Measurements from ENCODE around the gene TULP4. TPM values are rescaled to one million over a fixed set of nuclear protein-coding genes. Genes with fewer than 3 reads are reported as not detected.

TULP4 gene
- total and polyA plus RNA-seq, 2 donors (not counting 1 experiment from before 2014, with no cell fraction given): 12.0 to 90.0 TPM

DNA sequence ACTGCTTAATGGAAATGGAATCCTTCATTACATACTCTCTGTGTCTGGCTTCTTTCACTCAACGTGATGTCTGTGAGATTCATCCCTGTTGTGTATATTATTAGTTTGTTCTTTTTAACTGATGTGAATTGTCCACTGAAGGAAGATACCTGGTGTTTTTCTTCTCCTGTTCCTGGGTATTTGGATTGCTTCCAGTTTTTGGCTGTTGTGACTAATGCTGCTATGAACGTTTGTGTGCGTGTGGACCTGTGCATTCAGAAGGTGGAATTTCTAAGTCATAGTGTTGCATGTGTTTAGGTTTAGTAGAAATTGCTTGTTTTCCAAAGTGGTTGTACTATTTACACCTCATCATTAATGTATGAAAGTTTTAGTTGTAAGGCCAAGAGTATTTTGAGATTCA lies 3.8 kb downstream of the TULP4 start:
- H3K4me2 ChIP-seq (replicated peaks; ENCODE audit: low read depth, low read length, poor library complexity, severe bottlenecking): no peak overlapping the region
- ATAC-seq (ENCODE audit: low read depth): no peak
- Mint-ChIP-seq H3K27me3 (no peaks in the 10 kb centered on the region), H3K9me3 (ENCODE audit: insufficient read depth) (no peaks in the 10 kb centered on the region), H3K4me3 (no peak overlapping the region), H3K4me1 (peaks cover 52% of the 10 kb centered on the region), H3K27ac (no peak overlapping the region)
- H3K4me1 ChIP-seq (ENCODE audit: control insufficient read depth in 2 of 2, insufficient read depth in 2 of 2, low read length in 2 of 2): peaks cover 16 to 17% of the 10 kb centered on the region in 2 donors
- intact Hi-C loops (cut with micrococcal nuclease): no loop called here
- no peak overlapping the region for H3K4me3 ChIP-seq (ENCODE audit: control extremely low read depth in 1 of 5, extremely low read depth in 1 of 5, insufficient read depth in 1 of 5, low read depth in 2 of 5, low read length in 4 of 5)
- no peaks in the 10 kb centered on the region for H4K20me1 ChIP-seq (ENCODE audit: control insufficient read depth, insufficient read depth, low read length, poor library complexity, severe bottlenecking)
- no peak overlapping the region for H3K27ac ChIP-seq (ENCODE audit: low read length in 2 of 2)
- no peak for DNase-seq
- peaks cover 3 to 13% of the 10 kb centered on the region in 2 experiments for H3K36me3 ChIP-seq (replicated peaks in 1 of 2; ENCODE audit: control extremely low read depth in 1 of 2, control insufficient read depth in 1 of 2, extremely low read depth in 1 of 2, insufficient read depth in 2 of 2, low read length in 1 of 2)
- ChIA-PET POLR2A (no interaction called here), CTCF (no interaction called here)
- WGBS (ENCODE audit: insufficient coverage): no CpG with 5 or more reads among the region's 3 CpGs
- H3K9ac ChIP-seq (ENCODE audit: low read length): no peak overlapping the region
- H2AFZ ChIP-seq (ENCODE audit: insufficient read depth, low read depth, low read length, poor library complexity, severe bottlenecking): no peak overlapping the region
- H3K27me3 ChIP-seq (replicated peaks in 1 of 4; ENCODE audit: control extremely low read depth in 1 of 4, control insufficient read depth in 3 of 4, insufficient read depth in 4 of 4, low read length in 3 of 4): no peaks in the 10 kb centered on the region
- peaks cover 29% of the 10 kb centered on the region for H3K79me2 ChIP-seq (ENCODE audit: control insufficient read depth, insufficient read depth, low read length)
- peaks cover 0 to 5% (median 3%) of the 10 kb centered on the region in 3 donors for H3K9me3 ChIP-seq (ENCODE audit: control extremely low read depth in 1 of 3, control insufficient read depth in 2 of 3, insufficient read depth in 1 of 3, low read length in 2 of 3)
- TF ChIP-seq, protein P1, sequence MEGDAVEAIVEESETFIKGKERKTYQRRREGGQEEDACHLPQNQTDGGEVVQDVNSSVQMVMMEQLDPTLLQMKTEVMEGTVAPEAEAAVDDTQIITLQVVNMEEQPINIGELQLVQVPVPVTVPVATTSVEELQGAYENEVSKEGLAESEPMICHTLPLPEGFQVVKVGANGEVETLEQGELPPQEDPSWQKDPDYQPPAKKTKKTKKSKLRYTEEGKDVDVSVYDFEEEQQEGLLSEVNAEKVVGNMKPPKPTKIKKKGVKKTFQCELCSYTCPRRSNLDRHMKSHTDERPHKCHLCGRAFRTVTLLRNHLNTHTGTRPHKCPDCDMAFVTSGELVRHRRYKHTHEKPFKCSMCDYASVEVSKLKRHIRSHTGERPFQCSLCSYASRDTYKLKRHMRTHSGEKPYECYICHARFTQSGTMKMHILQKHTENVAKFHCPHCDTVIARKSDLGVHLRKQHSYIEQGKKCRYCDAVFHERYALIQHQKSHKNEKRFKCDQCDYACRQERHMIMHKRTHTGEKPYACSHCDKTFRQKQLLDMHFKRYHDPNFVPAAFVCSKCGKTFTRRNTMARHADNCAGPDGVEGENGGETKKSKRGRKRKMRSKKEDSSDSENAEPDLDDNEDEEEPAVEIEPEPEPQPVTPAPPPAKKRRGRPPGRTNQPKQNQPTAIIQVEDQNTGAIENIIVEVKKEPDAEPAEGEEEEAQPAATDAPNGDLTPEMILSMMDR (IDR thresholded peaks at IDR 0.05): no peak

DNA sequence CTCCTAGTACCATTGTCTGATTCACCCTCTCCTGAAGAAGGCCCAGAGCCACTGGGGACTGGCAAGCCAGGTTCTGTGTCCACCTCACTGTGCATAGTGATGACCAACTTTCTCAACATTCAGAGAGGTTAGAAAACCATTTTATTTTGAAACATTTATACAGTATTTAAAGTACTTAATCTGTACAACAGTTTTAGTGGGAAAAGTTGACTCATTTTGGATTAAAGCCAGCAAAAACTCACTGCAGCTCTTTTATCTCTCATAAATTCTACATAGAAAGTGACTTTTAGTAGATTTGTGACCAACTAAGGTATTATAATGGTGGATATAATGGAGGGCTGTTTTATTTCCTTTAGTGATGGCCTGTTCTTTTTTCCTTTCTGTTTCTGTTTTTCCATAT lies 9.7 kb downstream of the TULP4 start:
- TF ChIP-seq EZH2 (IDR thresholded peaks at IDR 0.05; ENCODE audit: borderline replicate concordance, insufficient read depth, low read depth, low read length, poor library complexity, severe bottlenecking): no peak
- TF ChIP-seq, protein P1 (IDR thresholded peaks at IDR 0.05): no peak
- H3K4me1 Mint-ChIP-seq: peaks cover 71% of the 10 kb centered on the region
- Histone ChIP-seq H3K79me2 (ENCODE audit: control insufficient read depth, insufficient read depth, low read length) (peaks cover 36% of the 10 kb centered on the region), H3K4me2 (replicated peaks; ENCODE audit: low read depth, low read length, poor library complexity, severe bottlenecking) (no peak overlapping the region), H3K27me3 (replicated peaks in 1 of 4; ENCODE audit: control extremely low read depth in 1 of 4, control insufficient read depth in 3 of 4, insufficient read depth in 4 of 4, low read length in 3 of 4) (no peaks in the 10 kb centered on the region), H2AFZ (ENCODE audit: insufficient read depth, low read depth, low read length, poor library complexity, severe bottlenecking) (no peak overlapping the region), H3K27ac (ENCODE audit: low read length in 2 of 2) (no peak overlapping the region), H3K4me3 (ENCODE audit: control extremely low read depth in 1 of 5, extremely low read depth in 1 of 5, insufficient read depth in 1 of 5, low read depth in 2 of 5, low read length in 4 of 5) (no peak overlapping the region), H3K9me3 (ENCODE audit: control extremely low read depth in 1 of 3, control insufficient read depth in 2 of 3, insufficient read depth in 1 of 3, low read length in 2 of 3) (peaks cover 0 to under 1% (median 0%) of the 10 kb centered on the region in 3 donors), H3K36me3 (replicated peaks in 1 of 2; ENCODE audit: control extremely low read depth in 1 of 2, control insufficient read depth in 1 of 2, extremely low read depth in 1 of 2, insufficient read depth in 2 of 2, low read length in 1 of 2) (no peaks in the 10 kb centered on the region), H3K9ac (ENCODE audit: low read length) (no peak overlapping the region), H3K4me1 (ENCODE audit: control insufficient read depth in 2 of 2, insufficient read depth in 2 of 2, low read length in 2 of 2) (peaks cover 48 to 54% of the 10 kb centered on the region in 2 donors), H4K20me1 (ENCODE audit: control insufficient read depth, insufficient read depth, low read length, poor library complexity, severe bottlenecking) (no peaks in the 10 kb centered on the region)
- ATAC-seq (ENCODE audit: low read depth) (no peak), DNase-seq (no peak)
- no peaks in the 10 kb centered on the region for H3K9me3 Mint-ChIP-seq (ENCODE audit: insufficient read depth)
- ChIA-PET CTCF (no interaction called here), POLR2A (no interaction called here)
- H3K4me3 Mint-ChIP-seq: no peak overlapping the region
- intact Hi-C loops (cut with micrococcal nuclease): loop anchor here (10.0 kb wide), 1 partner anchor 63 kb away; no protein-coding TSS in a partner anchor
- H3K27me3 Mint-ChIP-seq: no peaks in the 10 kb centered on the region
- H3K27ac Mint-ChIP-seq: no peak overlapping the region
